Activated naive CD8-positive, alpha-beta T cell treated with anti-CD3 and anti-CD28 coated beads for 36 hours (primary cell): ENCODE data around the gene ZSCAN12. TPM values are rescaled to one million over a fixed set of nuclear protein-coding genes. Genes with fewer than 3 reads are reported as not detected.
A peak's percentile ranks its signal among the peaks of the same experiment; 100 is the strongest.
"Not testable (repeated sequence)": the region's sequence is repeated elsewhere in the genome, so short reads cannot be mapped to it uniquely, and the experiment has no call there.

Source experiments
- DNase-seq: peaks from one replicate; pipeline ENCODE4 v3.0.0; 2021
- H3K27ac Mint-ChIP-seq: one replicate; pipeline ENCODE4 v1.8.0; 2022; ENCODE audit warnings: mild to moderate bottlenecking, moderate library complexity, mixed read lengths
- H3K27me3 Mint-ChIP-seq: one replicate; pipeline ENCODE4 v1.8.0; 2022; ENCODE audit warnings: mild to moderate bottlenecking, mixed read lengths
- H3K36me3 Mint-ChIP-seq: one replicate; pipeline ENCODE4 v1.8.0; 2021; ENCODE audit warnings: mild to moderate bottlenecking, mixed read lengths
- H3K4me1 Mint-ChIP-seq: one replicate; pipeline ENCODE4 v1.8.0; 2021; ENCODE audit warnings: mixed read lengths
- H3K4me3 Mint-ChIP-seq: one replicate; pipeline ENCODE4 v1.8.0; 2022; ENCODE audit warnings: mild to moderate bottlenecking, moderate library complexity, mixed read lengths
- H3K9me3 Mint-ChIP-seq: one replicate; pipeline ENCODE4 v1.8.0; 2022; ENCODE audit warnings: mixed read lengths
- total RNA-seq, 2 experiments: library from RNA; stranded (reverse); gene quantifications; one replicate each; pipeline ENCODE4 v1.2.3, GENCODE V29; 2021

The ZSCAN12 gene
- total RNA-seq, 2 experiments from 2014 or later, result 6.8 to 7.2 TPM

GRCh38 chr6:28408076-28408802 lies 8.7 kb upstream of the ZSCAN12 start:
- Mint-ChIP-seq H3K9me3 (no peaks in the 10 kb centered on the region), H3K4me3 (no peak overlapping the region), H3K36me3 (peaks cover 2% of the 10 kb centered on the region), H3K27me3 (peaks cover 55% of the 10 kb centered on the region), H3K4me1 (peaks cover 12% of the 10 kb centered on the region), H3K27ac (peak overlapping the region; percentile 59)
- DNase-seq, result no peak

- peaks cover 62% of the 10 kb centered on the region for H3K27me3 Mint-ChIP-seq
- peak overlapping the region; percentile 11 for H3K27ac Mint-ChIP-seq
- H3K4me3 Mint-ChIP-seq, result no peak overlapping the region
- H3K4me1 Mint-ChIP-seq, result peaks cover 15% of the 10 kb centered on the region
- peaks cover 2% of the 10 kb centered on the region for H3K36me3 Mint-ChIP-seq
- H3K9me3 Mint-ChIP-seq, result no peaks in the 10 kb centered on the region
- DNase-seq, result no peak
Observed at GRCh38 chr6:28407401-28407800, 7.9 kb upstream of the ZSCAN12 start.

GRCh38 chr6:28403923-28404322 lies 4.4 kb upstream of the ZSCAN12 start:
- H3K27ac Mint-ChIP-seq, H3K36me3 Mint-ChIP-seq, H3K9me3 Mint-ChIP-seq, DNase-seq, H3K4me3 Mint-ChIP-seq: not testable (repeated sequence)
- Mint-ChIP-seq H3K27me3 (peaks cover 51% of the 10 kb centered on the region), H3K4me1 (peaks cover 22% of the 10 kb centered on the region)

- DNase-seq, result no peak
- H3K27me3 Mint-ChIP-seq, result peaks cover 49% of the 10 kb centered on the region
- H3K27ac Mint-ChIP-seq, result no peak overlapping the region
- H3K4me1 Mint-ChIP-seq, result peaks cover 21% of the 10 kb centered on the region
- no peaks in the 10 kb centered on the region for H3K9me3 Mint-ChIP-seq
- H3K36me3 Mint-ChIP-seq, result peaks cover 23% of the 10 kb centered on the region
- no peak overlapping the region for H3K4me3 Mint-ChIP-seq
Observed at GRCh38 chr6:28402197-28402596, 2.6 kb upstream of the ZSCAN12 start.

- DNase-seq, result no peak
- no peak overlapping the region for H3K4me3 Mint-ChIP-seq
- H3K27ac Mint-ChIP-seq, result no peak overlapping the region
Observed at GRCh38 chr6:28401172-28401571, 1.6 kb upstream of the ZSCAN12 start.

GRCh38 chr6:28400122-28400451 lies 540 bp upstream of the ZSCAN12 start:
- no peaks in the 10 kb centered on the region for H3K9me3 Mint-ChIP-seq
- H3K27me3 Mint-ChIP-seq, result peaks cover 35% of the 10 kb centered on the region
- H3K36me3 Mint-ChIP-seq, result peaks cover 40% of the 10 kb centered on the region
- H3K27ac Mint-ChIP-seq, result peak overlapping the region; percentile 97
- no peak for DNase-seq
- H3K4me1 Mint-ChIP-seq, result peaks cover 41% of the 10 kb centered on the region
- peak overlapping the region; percentile 93 for H3K4me3 Mint-ChIP-seq

More at GRCh38 chr6:28401172-28401571, 1.6 kb upstream of the ZSCAN12 start:
- peaks cover 31% of the 10 kb centered on the region for H3K4me1 Mint-ChIP-seq
- no peaks in the 10 kb centered on the region for H3K9me3 Mint-ChIP-seq
- peaks cover 44% of the 10 kb centered on the region for H3K27me3 Mint-ChIP-seq
- peaks cover 32% of the 10 kb centered on the region for H3K36me3 Mint-ChIP-seq

GRCh38 chr6:28395918-28396317 lies 3.6 kb downstream of the ZSCAN12 start:
- peaks cover 64% of the 10 kb centered on the region for H3K36me3 Mint-ChIP-seq
- H3K27me3 Mint-ChIP-seq, result no peaks in the 10 kb centered on the region

GRCh38 chr6:28393912-28394662 lies 5.5 kb downstream of the ZSCAN12 start:
- Mint-ChIP-seq H3K9me3 (peaks cover 2% of the 10 kb centered on the region), H3K36me3 (peaks cover 70% of the 10 kb centered on the region), H3K27me3 (no peaks in the 10 kb centered on the region), H3K4me1 (peaks cover 34% of the 10 kb centered on the region), H3K27ac (no peak overlapping the region), H3K4me3 (no peak overlapping the region)
- DNase-seq, result no peak

More at GRCh38 chr6:28395918-28396317, 3.6 kb downstream of the ZSCAN12 start:
- Mint-ChIP-seq H3K9me3 (peaks cover 2% of the 10 kb centered on the region), H3K27ac (no peak overlapping the region), H3K4me3 (no peak overlapping the region), H3K4me1 (peaks cover 41% of the 10 kb centered on the region)
- DNase-seq, result no peak

- Mint-ChIP-seq H3K4me3 (no peak overlapping the region), H3K36me3 (peaks cover 71% of the 10 kb centered on the region), H3K4me1 (peaks cover 12% of the 10 kb centered on the region), H3K27ac (no peak overlapping the region), H3K27me3 (no peaks in the 10 kb centered on the region), H3K9me3 (peaks cover 2% of the 10 kb centered on the region)
- DNase-seq, result no peak
Observed at GRCh38 chr6:28390688-28391087, 8.9 kb downstream of the ZSCAN12 start.

GRCh38 chr6:28384143-28384533 lies 15.4 kb downstream of the ZSCAN12 start:
- Mint-ChIP-seq H3K4me1 (peaks cover 23% of the 10 kb centered on the region), H3K9me3 (peaks cover 4% of the 10 kb centered on the region), H3K27me3 (no peaks in the 10 kb centered on the region), H3K36me3 (peaks cover 82% of the 10 kb centered on the region), H3K27ac (no peak overlapping the region), H3K4me3 (no peak overlapping the region)
- no peak for DNase-seq

GRCh38 chr6:28383235-28384142 lies 16.1 kb downstream of the ZSCAN12 start:
- Mint-ChIP-seq H3K27ac (peak overlapping the region; percentile 73), H3K4me1 (peaks cover 23% of the 10 kb centered on the region), H3K9me3 (peaks cover 4% of the 10 kb centered on the region), H3K27me3 (no peaks in the 10 kb centered on the region), H3K4me3 (peak overlapping the region; percentile 72), H3K36me3 (peaks cover 78% of the 10 kb centered on the region)
- DNase-seq, result peak; percentile 57

- DNase-seq, result no peak
- Mint-ChIP-seq H3K27ac (no peak overlapping the region), H3K36me3 (peaks cover 69% of the 10 kb centered on the region), H3K4me3 (no peak overlapping the region), H3K27me3 (no peaks in the 10 kb centered on the region), H3K9me3 (peaks cover 8% of the 10 kb centered on the region), H3K4me1 (peaks cover 20% of the 10 kb centered on the region)
Observed at GRCh38 chr6:28380381-28380780, 19.2 kb downstream of the ZSCAN12 start.

GRCh38 chr6:28378644-28379043 lies 20.9 kb downstream of the ZSCAN12 start:
- H3K4me3 Mint-ChIP-seq, result no peak overlapping the region
- no peak for DNase-seq
- H3K27me3 Mint-ChIP-seq, result no peaks in the 10 kb centered on the region
- peaks cover 8% of the 10 kb centered on the region for H3K9me3 Mint-ChIP-seq
- H3K36me3 Mint-ChIP-seq, result peaks cover 59% of the 10 kb centered on the region
- H3K4me1 Mint-ChIP-seq, result peaks cover 14% of the 10 kb centered on the region
- no peak overlapping the region for H3K27ac Mint-ChIP-seq

- Mint-ChIP-seq H3K4me1 (peaks cover 7% of the 10 kb centered on the region), H3K4me3 (no peak overlapping the region), H3K27ac (no peak overlapping the region), H3K9me3 (peaks cover 8% of the 10 kb centered on the region), H3K36me3 (peaks cover 53% of the 10 kb centered on the region), H3K27me3 (no peaks in the 10 kb centered on the region)
- no peak for DNase-seq
Observed at GRCh38 chr6:28377879-28378278, 21.7 kb downstream of the ZSCAN12 start.

- no peak overlapping the region for H3K27ac Mint-ChIP-seq
- peaks cover 17% of the 10 kb centered on the region for H3K36me3 Mint-ChIP-seq
- no peaks in the 10 kb centered on the region for H3K27me3 Mint-ChIP-seq
- H3K9me3 Mint-ChIP-seq, result peaks cover 4% of the 10 kb centered on the region
- DNase-seq, result no peak
- H3K4me1 Mint-ChIP-seq, result no peaks in the 10 kb centered on the region
- H3K4me3 Mint-ChIP-seq, result no peak overlapping the region
Observed at GRCh38 chr6:28373925-28374324, 25.6 kb downstream of the ZSCAN12 start.
